ENCODE data around the gene CARMIL1.

CARMIL1 gene

DNA sequence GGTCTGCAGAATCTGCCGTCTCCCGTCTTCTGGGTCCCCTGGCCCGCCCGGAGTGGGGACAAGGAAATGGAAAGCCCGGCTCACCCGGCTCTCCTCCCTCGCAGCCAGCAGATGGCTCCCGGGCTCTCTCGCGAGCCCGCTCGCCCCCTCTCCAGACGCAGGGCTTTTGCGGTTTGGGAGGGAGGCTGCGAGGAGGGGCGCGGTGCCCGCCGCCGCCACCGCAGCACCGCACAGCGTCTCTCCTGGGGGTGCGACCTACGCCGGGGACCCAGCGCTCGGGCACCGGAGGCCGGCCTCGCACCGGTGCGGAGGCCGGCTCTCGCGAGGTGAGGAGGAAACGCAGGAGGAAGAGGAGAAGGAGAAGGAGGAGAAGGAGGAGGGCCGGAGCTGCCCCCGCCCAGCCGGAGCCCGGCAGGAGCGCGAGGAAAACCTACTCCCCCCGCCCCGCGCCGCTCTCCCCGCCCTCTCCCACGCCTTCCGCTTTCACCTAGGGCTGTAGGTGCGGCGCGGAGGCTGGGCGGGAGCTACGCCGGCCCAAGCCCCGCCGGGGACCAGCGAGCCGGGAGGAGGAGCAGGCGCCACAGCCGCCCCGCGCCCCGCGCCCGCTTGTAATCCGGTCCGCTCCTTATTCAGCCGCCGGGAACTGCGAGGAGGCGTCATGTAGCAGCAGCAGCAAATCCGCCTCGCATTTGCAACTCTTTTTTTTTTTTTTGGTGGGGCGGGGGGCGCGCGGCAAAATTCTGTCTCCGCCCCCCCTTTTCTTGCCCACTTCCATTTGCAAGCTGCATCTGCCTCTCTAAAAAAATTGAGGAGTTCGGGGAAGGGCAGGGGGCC lies at the start of gene CARMIL1:
TSS of gene CARMIL1 (plus strand) at position 461 of the 834 bp plus-strand sequence. CDS start 422 bp downstream, outside the sequence.
- DNase-seq = peak; percentile 89

- DNase-seq = no peak
These were observed 49.4 kb upstream of the CARMIL1 start for GRCh38 chr6:25229671-25230321.

- peak; percentile 77 for DNase-seq
These were observed 46.7 kb upstream of the CARMIL1 start for GRCh38 chr6:25232479-25232878.

- no peak for DNase-seq
These were observed 45.9 kb upstream of the CARMIL1 start for GRCh38 chr6:25233226-25233625.

GRCh38 chr6:25237579-25237978 lies 41.6 kb upstream of the CARMIL1 start:
- no peak for DNase-seq

DNA sequence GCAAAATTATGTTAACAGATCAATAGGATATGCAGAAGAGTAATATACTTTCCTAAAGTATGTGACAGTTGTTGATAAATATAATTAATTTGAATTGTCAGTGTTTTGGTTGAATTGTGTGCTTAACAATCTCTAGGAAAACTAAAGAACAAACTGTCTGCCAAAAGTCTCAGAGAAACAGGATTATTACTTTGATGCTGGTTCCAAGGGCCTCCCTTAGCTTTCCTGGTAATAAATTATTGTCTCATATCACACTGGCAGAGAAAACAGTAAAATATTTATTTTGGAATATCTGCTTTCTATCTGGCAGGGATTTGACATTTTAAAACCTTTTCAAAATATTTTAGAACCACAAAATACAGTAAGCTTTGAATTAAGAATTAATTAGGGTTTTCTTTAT lies 40.1 kb upstream of the CARMIL1 start:
- DNase-seq = no peak

GRCh38 chr6:25239498-25239897 lies 39.7 kb upstream of the CARMIL1 start:
- DNase-seq = no peak

DNA sequence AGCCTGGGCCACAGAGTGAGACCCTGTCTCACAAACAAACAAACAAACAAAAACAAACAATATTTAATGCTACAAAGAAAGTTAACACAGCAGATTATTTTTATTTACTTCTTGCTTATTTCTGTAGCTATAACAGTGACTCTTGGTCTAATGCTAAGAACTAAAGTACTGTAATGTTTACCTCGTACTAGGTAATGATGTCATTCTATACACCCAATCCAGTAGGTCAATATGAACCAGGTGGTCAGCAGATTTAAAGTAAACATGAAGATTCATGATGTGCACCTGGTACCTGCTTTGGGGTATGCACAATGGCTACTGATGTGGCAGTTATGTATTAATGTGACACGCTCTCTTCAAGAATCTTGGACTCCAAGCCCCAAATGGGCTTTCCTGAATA lies 36.6 kb upstream of the CARMIL1 start:
- DNase-seq = no peak

DNA sequence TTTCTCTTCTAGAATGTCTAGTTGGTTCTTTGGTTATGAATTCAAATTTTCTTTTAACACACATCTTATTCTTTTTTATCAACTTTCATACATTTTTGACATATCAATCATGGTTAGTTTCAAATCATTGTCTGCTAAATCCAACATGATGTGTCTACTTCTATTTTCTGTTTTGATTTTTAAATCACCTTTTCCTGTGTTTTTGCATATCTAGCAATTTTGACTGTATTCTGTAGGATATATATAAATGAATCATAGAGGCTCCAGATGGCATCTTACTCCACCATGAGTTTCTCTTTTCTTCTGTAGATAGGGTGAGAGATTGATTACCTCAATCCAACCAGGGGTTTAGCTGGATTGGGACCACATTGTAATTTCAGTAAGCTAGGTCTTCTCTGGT lies 34.3 kb upstream of the CARMIL1 start:
- no peak for DNase-seq

- no peak for DNase-seq
These were observed 31.1 kb upstream of the CARMIL1 start for GRCh38 chr6:25248123-25248522.

- no peak for DNase-seq
These were observed 30.0 kb upstream of the CARMIL1 start for GRCh38 chr6:25249133-25249532.

DNA sequence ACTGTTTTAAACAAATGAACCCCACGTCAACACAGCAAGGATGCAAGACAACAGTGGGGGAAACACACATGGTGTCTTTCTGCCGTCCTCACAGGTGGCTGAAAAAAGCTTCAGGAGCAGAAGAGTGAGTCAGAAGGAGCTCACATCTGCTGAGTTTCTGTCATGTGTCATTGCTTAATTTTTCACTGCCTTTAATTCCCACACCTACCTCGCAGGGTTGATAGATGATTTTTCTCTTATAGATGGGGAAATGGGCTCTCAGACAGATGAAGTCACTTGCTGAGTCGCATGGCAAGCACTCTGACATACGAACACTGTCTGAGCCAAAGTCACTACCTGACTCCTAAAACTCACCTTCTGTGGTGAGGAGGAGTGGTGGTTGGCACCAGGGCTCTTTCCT lies 28.3 kb upstream of the CARMIL1 start:
- peak; percentile 73 for DNase-seq

GRCh38 chr6:25251426-25251825 lies 27.7 kb upstream of the CARMIL1 start:
- DNase-seq = no peak

- peak; percentile 46 for DNase-seq
These were observed 25.8 kb upstream of the CARMIL1 start for GRCh38 chr6:25253351-25253750.

DNA sequence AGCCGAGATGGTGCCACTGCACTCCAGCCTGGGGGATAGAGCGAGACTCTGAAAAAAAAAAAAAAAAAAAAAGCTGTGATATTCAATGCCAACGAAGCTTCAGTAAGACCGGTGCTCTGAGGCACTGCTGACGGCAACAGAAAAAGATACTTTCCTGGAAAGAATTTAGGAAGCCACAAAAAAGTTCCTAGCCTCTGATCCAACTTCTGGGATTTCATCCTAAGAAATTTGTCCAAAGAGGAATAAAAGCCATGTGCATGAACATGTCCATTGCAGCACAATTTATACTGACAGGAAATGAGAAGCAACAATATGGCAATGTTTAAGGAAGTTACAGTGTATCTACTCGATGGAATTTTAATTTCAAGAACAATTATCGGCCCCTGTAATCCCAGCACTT lies 24.5 kb upstream of the CARMIL1 start:
- no peak for DNase-seq

- DNase-seq = no peak
These were observed 21.4 kb upstream of the CARMIL1 start for GRCh38 chr6:25257686-25258348.

GRCh38 chr6:25259756-25260155 lies 19.4 kb upstream of the CARMIL1 start:
- no peak for DNase-seq

DNA sequence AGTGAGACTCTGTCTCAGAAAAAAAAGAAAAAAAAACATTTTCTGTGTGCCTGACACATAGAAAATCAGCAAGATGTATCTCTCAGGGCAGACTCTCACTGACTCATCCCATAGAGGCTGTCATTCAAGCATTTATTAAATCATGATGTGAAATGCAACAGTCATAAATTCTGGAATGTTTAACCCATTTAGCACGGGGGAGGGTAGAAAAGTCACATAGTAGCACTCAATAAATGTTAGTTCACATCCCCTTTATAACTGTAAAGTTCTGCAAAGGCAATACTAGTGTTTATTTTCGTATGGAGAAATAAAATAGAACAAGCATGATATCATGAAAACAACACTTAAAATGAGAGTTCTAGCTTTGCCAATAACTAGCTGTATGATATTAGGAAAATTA lies 15.5 kb upstream of the CARMIL1 start:
- no peak for DNase-seq

DNA sequence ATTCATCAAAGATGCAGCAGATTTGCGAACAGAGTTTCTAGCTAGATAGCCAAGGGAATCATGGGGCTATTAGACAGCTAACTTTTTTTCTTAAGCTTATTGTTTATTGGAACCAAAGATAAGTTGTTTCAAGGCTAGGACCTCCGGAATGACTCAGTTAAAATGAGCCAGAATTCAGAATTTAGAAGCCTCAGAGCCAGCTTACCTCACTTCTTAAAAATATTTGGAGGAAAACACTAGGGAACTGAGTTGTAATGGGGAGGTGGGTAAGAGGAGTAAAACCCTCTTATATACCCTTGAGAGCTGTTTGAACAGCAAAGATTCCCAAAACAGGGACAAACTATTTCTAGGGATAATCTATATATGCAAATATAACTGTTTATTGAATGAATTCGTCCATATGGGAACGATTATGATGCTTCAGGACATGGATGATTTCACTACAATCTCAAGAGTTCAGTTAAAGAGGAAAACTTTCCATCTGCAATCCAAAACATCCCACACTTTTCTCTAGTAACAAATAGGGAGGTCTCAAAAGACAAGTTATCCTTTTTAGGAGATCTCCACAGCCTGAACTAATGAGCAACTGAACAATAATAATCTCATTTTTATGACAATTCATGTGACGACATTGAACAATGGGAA lies 12.6 kb upstream of the CARMIL1 start:
- DNase-seq = no peak

DNA sequence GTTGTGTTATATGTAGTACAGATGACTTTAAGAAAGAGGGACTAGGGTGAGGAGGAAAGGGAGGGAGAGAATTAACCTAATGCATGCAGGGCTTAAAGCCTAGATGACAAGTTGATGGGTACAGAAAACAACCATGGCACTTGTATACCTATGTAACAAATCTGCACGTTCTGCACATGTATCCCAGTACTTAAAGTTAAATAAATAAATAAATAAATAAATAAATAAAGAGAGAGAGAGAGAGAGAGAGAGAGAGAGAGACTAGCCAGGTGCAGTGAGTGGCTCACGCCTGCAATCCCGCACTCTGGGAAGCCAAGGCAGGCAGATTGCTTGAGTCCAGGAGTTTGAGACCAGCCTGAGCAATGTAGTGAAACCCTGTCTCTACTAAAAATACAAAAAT lies 11.5 kb upstream of the CARMIL1 start:
- no peak for DNase-seq

DNA sequence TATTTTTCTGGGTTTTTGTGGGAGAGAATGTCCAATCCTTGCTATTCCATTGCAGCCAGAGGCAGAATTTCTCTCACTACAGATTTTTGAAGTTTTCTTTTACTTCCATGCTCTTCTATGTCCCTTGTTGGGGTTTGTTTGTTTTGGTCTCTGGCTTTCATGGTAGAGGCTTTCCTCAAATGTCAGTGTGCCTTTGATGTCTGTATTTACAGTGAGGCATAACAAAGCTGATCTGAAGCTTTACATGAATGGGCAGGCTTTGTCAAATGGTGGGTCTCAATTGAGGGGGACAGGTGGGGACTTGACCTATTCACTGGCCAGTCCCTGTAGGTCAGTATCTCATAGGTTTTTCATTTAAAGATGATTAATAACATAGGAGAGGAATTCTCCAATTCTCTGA lies 8.6 kb upstream of the CARMIL1 start:
- no peak for DNase-seq

GRCh38 chr6:25275436-25275835 lies 3.7 kb upstream of the CARMIL1 start:
- no peak for DNase-seq

DNA sequence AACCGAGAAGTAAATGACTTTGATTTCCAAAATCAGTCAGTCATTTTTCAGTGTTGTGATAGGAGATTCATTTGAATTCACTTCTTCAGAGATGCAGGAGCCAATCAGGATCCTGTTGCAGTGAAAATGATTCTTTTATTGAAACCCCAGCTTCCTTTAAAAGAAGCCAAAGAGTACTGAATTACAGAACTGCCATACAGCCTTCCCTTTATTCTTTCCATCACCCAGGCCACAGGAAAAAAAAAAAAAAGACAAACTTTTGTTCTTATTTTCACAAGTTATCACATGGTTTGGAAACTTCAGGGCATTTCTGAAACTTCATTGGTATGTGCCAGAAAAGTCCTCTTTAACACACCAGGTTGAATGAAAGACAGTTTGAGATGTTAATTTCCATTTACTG lies 1.8 kb upstream of the CARMIL1 start:
- no peak for DNase-seq

All from NCI-H2171 (cell line).